ENCODE results near the gene ZBTB42. TPM values are rescaled to one million over a fixed set of nuclear protein-coding genes. Genes with fewer than 3 reads are reported as not detected.

The ZBTB42 gene
- 2.2 and 2.7 TPM in 2 replicates for total RNA-seq
- long read RNA-seq: 0 reads

DNA sequence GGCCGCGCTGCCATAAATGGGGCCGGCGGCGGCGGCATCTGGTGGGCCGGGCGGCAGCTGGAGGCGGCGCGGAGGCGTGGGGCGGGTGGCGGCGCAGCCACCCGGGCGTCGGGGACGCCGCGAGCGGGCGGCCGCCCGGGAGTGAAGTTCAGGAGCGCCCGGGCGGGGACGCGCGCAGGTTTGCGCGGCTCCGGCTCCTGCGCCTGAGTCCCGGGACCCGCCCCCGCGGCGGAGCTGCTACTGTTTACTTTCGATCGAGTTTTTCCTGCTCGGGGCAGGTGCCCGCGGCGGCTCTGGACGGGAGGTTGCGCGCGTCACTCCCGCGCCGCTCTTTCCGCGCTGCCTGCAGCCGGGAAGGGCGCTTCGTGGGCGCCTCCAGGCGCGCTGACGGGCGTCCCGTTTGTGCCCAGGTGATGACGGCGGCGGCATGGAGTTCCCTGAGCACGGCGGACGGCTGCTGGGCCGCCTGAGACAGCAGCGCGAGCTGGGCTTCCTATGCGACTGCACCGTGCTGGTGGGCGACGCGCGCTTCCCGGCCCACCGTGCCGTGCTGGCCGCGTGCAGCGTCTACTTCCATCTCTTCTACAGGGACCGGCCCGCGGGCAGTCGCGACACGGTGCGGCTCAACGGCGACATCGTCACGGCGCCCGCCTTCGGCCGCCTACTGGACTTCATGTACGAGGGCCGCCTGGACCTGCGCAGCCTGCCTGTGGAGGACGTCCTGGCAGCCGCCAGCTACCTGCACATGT, at the start of gene ZBTB42:
TSS of gene ZBTB42 (plus strand) at position 331 of the 749 bp plus-strand sequence. CDS start at position 428, 97 bp downstream.
- no peaks in the 10 kb centered on the region for H3K9me3 Mint-ChIP-seq
- peaks cover 21% of the 10 kb centered on the region for H3K4me1 Mint-ChIP-seq
- peak within 1 kb of the TSS; percentile 90 for H3K4me3 Mint-ChIP-seq
- H3K27me3 Mint-ChIP-seq (ENCODE audit: low read depth): peaks cover 63% of the 10 kb centered on the region
- no peak for DNase-seq (ENCODE audit: low read depth, low spot score)
- H3K27ac Mint-ChIP-seq (ENCODE audit: unreplicated experiment): no peak within 1 kb of the TSS
- TF ChIP-seq, protein P1, sequence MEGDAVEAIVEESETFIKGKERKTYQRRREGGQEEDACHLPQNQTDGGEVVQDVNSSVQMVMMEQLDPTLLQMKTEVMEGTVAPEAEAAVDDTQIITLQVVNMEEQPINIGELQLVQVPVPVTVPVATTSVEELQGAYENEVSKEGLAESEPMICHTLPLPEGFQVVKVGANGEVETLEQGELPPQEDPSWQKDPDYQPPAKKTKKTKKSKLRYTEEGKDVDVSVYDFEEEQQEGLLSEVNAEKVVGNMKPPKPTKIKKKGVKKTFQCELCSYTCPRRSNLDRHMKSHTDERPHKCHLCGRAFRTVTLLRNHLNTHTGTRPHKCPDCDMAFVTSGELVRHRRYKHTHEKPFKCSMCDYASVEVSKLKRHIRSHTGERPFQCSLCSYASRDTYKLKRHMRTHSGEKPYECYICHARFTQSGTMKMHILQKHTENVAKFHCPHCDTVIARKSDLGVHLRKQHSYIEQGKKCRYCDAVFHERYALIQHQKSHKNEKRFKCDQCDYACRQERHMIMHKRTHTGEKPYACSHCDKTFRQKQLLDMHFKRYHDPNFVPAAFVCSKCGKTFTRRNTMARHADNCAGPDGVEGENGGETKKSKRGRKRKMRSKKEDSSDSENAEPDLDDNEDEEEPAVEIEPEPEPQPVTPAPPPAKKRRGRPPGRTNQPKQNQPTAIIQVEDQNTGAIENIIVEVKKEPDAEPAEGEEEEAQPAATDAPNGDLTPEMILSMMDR (conservative IDR thresholded peaks at IDR 0.05): no peak
- no peaks in the 10 kb centered on the region for H3K36me3 Mint-ChIP-seq (ENCODE audit: low read depth)

DNA sequence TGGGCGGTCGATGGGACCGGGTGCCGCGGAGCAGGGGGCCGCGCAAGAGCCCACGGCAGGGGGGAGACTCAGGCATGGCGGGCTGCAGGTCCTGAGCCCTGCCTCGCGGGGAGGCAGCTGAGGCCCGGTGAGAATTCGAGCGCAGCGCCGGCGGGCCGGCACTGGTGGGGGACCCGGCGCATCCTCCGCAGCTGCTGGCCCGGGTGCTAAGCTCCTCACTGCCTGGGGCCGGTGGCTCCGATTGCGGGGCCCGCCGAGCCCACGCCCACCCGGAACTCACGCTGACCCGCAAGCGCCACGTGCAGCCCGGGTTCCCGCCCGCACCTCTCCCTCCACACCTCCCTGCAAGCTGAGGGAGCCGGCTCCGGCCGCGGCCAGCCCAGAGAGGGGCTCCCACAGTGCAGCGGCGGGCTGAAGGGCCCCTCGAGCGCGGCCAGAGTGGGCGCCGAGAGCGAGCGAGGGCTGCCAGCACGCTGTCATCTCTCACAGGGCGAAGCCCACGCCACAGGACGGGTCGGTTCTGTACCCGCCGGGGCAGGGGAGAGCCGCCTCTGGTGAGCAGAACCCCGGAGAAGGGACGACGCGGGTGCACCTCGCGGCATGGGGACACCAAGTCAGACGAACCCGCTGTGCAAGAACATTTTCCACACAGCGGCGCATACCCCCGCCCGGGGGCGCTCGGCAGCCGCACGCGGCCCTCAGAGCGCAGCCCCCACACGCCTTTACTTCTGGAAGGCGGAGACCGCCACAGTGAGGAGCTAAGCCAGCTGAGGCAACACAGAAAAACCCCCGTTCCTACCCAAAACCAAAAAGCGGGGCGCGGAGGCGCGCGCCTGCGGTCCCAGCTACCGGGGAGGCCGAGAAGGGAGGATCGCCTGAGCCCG, 49.1 kb upstream of the ZBTB42 start:
- Mint-ChIP-seq H3K4me3 (peak overlapping the region; percentile 97), H3K36me3 (ENCODE audit: low read depth) (peaks cover 7% of the 10 kb centered on the region), H3K27me3 (ENCODE audit: low read depth) (peaks cover 4% of the 10 kb centered on the region), H3K9me3 (no peaks in the 10 kb centered on the region), H3K27ac (ENCODE audit: unreplicated experiment) (no peak overlapping the region), H3K4me1 (peaks cover 37% of the 10 kb centered on the region)
- DNase-seq (ENCODE audit: low read depth, low spot score): no peak
- TF ChIP-seq, protein P1 (conservative IDR thresholded peaks at IDR 0.05): no peak

DNA sequence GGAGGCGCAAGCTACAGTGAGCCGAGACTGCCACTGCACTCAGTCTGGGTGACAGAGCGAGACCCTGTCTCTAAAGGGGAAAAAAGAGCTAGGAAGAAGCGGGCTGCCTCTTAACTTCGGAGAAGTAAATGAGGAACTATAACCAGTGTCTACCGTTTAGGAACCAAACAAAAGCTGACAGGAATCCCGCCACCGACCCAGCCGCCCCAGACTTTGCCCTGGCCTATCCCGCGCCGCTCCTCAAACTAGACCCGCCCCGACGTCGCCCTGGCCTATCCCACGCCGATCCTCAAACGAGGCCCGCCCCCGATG, 48.5 kb upstream of the ZBTB42 start:
- Mint-ChIP-seq H3K9me3 (no peaks in the 10 kb centered on the region), H3K27ac (ENCODE audit: unreplicated experiment) (no peak overlapping the region), H3K36me3 (ENCODE audit: low read depth) (peaks cover 7% of the 10 kb centered on the region), H3K4me1 (peaks cover 37% of the 10 kb centered on the region), H3K4me3 (peak overlapping the region; percentile 97), H3K27me3 (ENCODE audit: low read depth) (peaks cover 4% of the 10 kb centered on the region)
- TF ChIP-seq, protein P1 (conservative IDR thresholded peaks at IDR 0.05): no peak
- DNase-seq (ENCODE audit: low read depth, low spot score): no peak

DNA sequence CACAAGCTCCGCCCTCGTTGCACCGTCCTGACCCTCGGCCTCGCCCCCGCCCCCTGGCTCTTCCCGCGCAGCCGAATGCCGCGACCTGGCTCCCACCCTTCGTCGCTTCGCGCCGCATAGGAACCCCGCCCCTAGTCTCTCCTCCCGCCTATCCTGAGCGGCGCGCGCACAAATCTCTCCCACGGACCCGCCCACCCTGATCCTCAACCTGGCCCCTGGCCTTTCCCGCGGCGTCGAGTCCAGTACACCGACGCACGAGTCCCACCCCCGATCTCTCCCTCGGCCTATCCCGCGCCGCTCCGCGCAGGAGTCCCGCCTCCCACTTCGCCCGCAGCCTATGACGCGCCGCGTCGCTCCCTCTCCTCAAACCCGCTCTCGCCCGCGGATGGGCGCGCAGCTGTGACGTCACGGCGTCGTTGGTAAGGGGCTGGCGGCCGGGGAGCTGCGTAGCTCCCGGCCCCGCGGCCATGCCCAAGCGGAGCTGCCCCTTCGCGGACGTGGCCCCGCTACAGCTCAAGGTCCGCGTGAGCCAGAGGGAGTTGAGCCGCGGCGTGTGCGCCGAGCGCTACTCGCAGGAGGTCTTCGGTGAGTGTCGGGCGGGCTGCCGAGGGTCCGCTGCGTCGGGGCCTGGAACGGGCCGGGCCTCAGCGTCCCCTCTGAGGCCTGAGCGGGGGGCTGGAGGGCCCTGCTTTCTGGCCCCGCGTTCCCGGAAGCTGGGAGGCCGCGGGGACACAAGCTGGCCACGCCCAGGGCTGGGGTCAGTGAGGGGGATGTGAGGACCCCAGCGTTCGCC, 48.0 kb upstream of the ZBTB42 start, which contains the start of gene SIVA1:
TSS of gene SIVA1 (plus strand) at position 413 of the 793 bp plus-strand sequence. CDS start at position 468, 55 bp downstream.
- peaks cover 4% of the 10 kb centered on the region for H3K27me3 Mint-ChIP-seq (ENCODE audit: low read depth)
- DNase-seq (ENCODE audit: low read depth, low spot score): peak; percentile 99
- H3K4me1 Mint-ChIP-seq: peaks cover 34% of the 10 kb centered on the region
- H3K4me3 Mint-ChIP-seq: peak within 1 kb of the TSS; percentile 97
- TF ChIP-seq, protein P1 (conservative IDR thresholded peaks at IDR 0.05): no peak
- H3K36me3 Mint-ChIP-seq (ENCODE audit: low read depth): peaks cover 7% of the 10 kb centered on the region
- H3K9me3 Mint-ChIP-seq: no peaks in the 10 kb centered on the region
- H3K27ac Mint-ChIP-seq (ENCODE audit: unreplicated experiment): peak within 1 kb of the TSS; percentile 97
